Stomach smooth muscle (tissue), 2 donors: ENCODE data around the gene IQGAP3.
A peak's percentile ranks its signal among the peaks of the same experiment; 100 is the strongest.

Experiments
- H3K27ac ChIP-seq: one replicate; pipeline ENCODE4 v1.7.0; 2013; ENCODE audit warnings: mild to moderate bottlenecking, low read length, inconsistent platforms
- H3K27me3 ChIP-seq, 2 donors: one replicate each; pipeline ENCODE4 v1.7.0; 2013; ENCODE audit warnings: low read length in 2 of 2; ENCODE audit not compliant: insufficient read depth in 2 of 2, control insufficient read depth in 1 of 2
- H3K36me3 ChIP-seq, 2 donors: one replicate each; pipeline ENCODE4 v1.7.0; 2013; ENCODE audit warnings: low read length in 2 of 2; ENCODE audit not compliant: control insufficient read depth in 2 of 2, insufficient read depth in 2 of 2
- H3K4me1 ChIP-seq: one replicate; pipeline ENCODE4 v1.7.0; 2013; ENCODE audit warnings: low read length; ENCODE audit not compliant: control insufficient read depth, insufficient read depth
- H3K4me3 ChIP-seq, 2 donors: one replicate each; pipeline ENCODE4 v1.7.0; 2013; ENCODE audit warnings: low read length in 2 of 2
- H3K9ac ChIP-seq, 2 donors: one replicate each; pipeline ENCODE4 v1.7.0; 2013; ENCODE audit warnings: low read length in 2 of 2, mild to moderate bottlenecking in 1 of 2
- H3K9me3 ChIP-seq, 2 donors: one replicate each; pipeline ENCODE4 v1.7.0; 2013; ENCODE audit warnings: low read length in 2 of 2; ENCODE audit not compliant: control insufficient read depth in 2 of 2
- donor health status: healthy.
- donor health status: Pancreatic carcinoma.

Gene IQGAP3

GRCh38 chr1:156583821-156584622 lies 11.7 kb upstream of the IQGAP3 start:
- no peak overlapping the region for H3K9ac ChIP-seq

GRCh38 chr1:156582388-156583017 lies 10.1 kb upstream of the IQGAP3 start:
- H3K4me3 ChIP-seq: no peak overlapping the region
- H3K9me3 ChIP-seq: no peaks in the 10 kb centered on the region
- no peaks in the 10 kb centered on the region for H3K36me3 ChIP-seq
- no peak overlapping the region for H3K9ac ChIP-seq
- peaks cover 3% of the 10 kb centered on the region for H3K4me1 ChIP-seq
- no peak overlapping the region for H3K27ac ChIP-seq
- H3K27me3 ChIP-seq: no peaks in the 10 kb centered on the region

More at GRCh38 chr1:156583821-156584622, 11.7 kb upstream of the IQGAP3 start:
- H3K4me1 ChIP-seq: peaks cover 3% of the 10 kb centered on the region
- H3K36me3 ChIP-seq: no peaks in the 10 kb centered on the region
- H3K9me3 ChIP-seq: no peaks in the 10 kb centered on the region
- no peak overlapping the region for H3K27ac ChIP-seq
- H3K4me3 ChIP-seq: no peak overlapping the region
- H3K27me3 ChIP-seq: no peaks in the 10 kb centered on the region

- no peaks in the 10 kb centered on the region for H3K36me3 ChIP-seq
- peaks cover 3% of the 10 kb centered on the region for H3K4me1 ChIP-seq
- no peak overlapping the region for H3K4me3 ChIP-seq
- no peaks in the 10 kb centered on the region for H3K9me3 ChIP-seq
- no peak overlapping the region for H3K27ac ChIP-seq
- no peaks in the 10 kb centered on the region for H3K27me3 ChIP-seq
- no peak overlapping the region for H3K9ac ChIP-seq
Measured at GRCh38 chr1:156581661-156582387, 9.5 kb upstream of the IQGAP3 start.

GRCh38 chr1:156579472-156579871 lies 7.1 kb upstream of the IQGAP3 start, which contains the start of gene TTC24:
Gene TTC24, plus strand, starts transcription at chr1:156579723. Its CDS starts 1,642 bp downstream, at chr1:156581365.
- no peak within 1 kb of the TSS for H3K4me3 ChIP-seq
- H3K9me3 ChIP-seq: no peaks in the 10 kb centered on the region
- H3K27me3 ChIP-seq: no peaks in the 10 kb centered on the region
- peaks cover 3% of the 10 kb centered on the region for H3K4me1 ChIP-seq
- H3K36me3 ChIP-seq: no peaks in the 10 kb centered on the region
- H3K27ac ChIP-seq: no peak within 1 kb of the TSS
- H3K9ac ChIP-seq: no peak within 1 kb of the TSS

- H3K36me3 ChIP-seq: no peaks in the 10 kb centered on the region
Measured at GRCh38 chr1:156578055-156578454, 5.7 kb upstream of the IQGAP3 start.

GRCh38 chr1:156577550-156577949 lies 5.2 kb upstream of the IQGAP3 start:
- Histone ChIP-seq H3K27me3 (no peaks in the 10 kb centered on the region), H3K27ac (no peak overlapping the region), H3K9ac (no peak overlapping the region), H3K4me3 (no peak overlapping the region), H3K4me1 (peaks cover 3% of the 10 kb centered on the region), H3K36me3 (no peaks in the 10 kb centered on the region), H3K9me3 (no peaks in the 10 kb centered on the region)

More at GRCh38 chr1:156578055-156578454, 5.7 kb upstream of the IQGAP3 start:
- H3K27me3 ChIP-seq: no peaks in the 10 kb centered on the region
- no peak overlapping the region for H3K9ac ChIP-seq
- H3K27ac ChIP-seq: no peak overlapping the region
- H3K4me3 ChIP-seq: no peak overlapping the region
- H3K4me1 ChIP-seq: no peaks in the 10 kb centered on the region
- H3K9me3 ChIP-seq: no peaks in the 10 kb centered on the region

GRCh38 chr1:156574039-156574633 lies 1.8 kb upstream of the IQGAP3 start:
- Histone ChIP-seq H3K4me1 (peaks cover 13% of the 10 kb centered on the region), H3K27ac (no peak overlapping the region), H3K9ac (no peak overlapping the region), H3K27me3 (peaks cover 0 to 5% of the 10 kb centered on the region in 2 donors), H3K4me3 (no peak overlapping the region), H3K36me3 (no peaks in the 10 kb centered on the region), H3K9me3 (no peaks in the 10 kb centered on the region)

GRCh38 chr1:156572663-156573018 lies 276 bp upstream of the IQGAP3 start:
- Histone ChIP-seq H3K27me3 (peaks cover 0 to 5% of the 10 kb centered on the region in 2 donors), H3K4me3 (peak overlapping the region; percentile 53 to 74), H3K9me3 (no peaks in the 10 kb centered on the region), H3K9ac (no peak overlapping the region), H3K27ac (no peak overlapping the region), H3K4me1 (peaks cover 13% of the 10 kb centered on the region), H3K36me3 (no peaks in the 10 kb centered on the region)

- Histone ChIP-seq H3K27me3 (peaks cover 0 to 5% of the 10 kb centered on the region in 2 donors), H3K4me1 (peaks cover 13% of the 10 kb centered on the region), H3K36me3 (no peaks in the 10 kb centered on the region), H3K27ac (no peak overlapping the region), H3K9me3 (no peaks in the 10 kb centered on the region), H3K4me3 (no peak overlapping the region), H3K9ac (peak overlapping the region in 1 of 2 donors; percentile 55)
Measured at GRCh38 chr1:156571261-156571852, 1.0 kb downstream of the IQGAP3 start.

- H3K36me3 ChIP-seq: no peaks in the 10 kb centered on the region
- H3K9me3 ChIP-seq: no peaks in the 10 kb centered on the region
- no peaks in the 10 kb centered on the region for H3K4me1 ChIP-seq
- H3K27me3 ChIP-seq: peaks cover 0 to 2% of the 10 kb centered on the region in 2 donors
- H3K27ac ChIP-seq: no peak overlapping the region
- H3K4me3 ChIP-seq: no peak overlapping the region
- H3K9ac ChIP-seq: no peak overlapping the region
Measured at GRCh38 chr1:156566436-156566835, 5.9 kb downstream of the IQGAP3 start.
